T-helper 22 cell (primary cell): ENCODE data around the gene SLC22A2.
"Not testable (repeated sequence)": the region's sequence is repeated elsewhere in the genome, so short reads cannot be mapped to it uniquely, and the experiment has no call there.

Experiments used
- DNase-seq: peaks from one replicate; pipeline ENCODE4 v3.0.0-alpha.2; 2020; ENCODE audit warnings: low read depth

The SLC22A2 gene

GRCh38 chr6:160248538-160248937 is 10.1 kb downstream of the SLC22A2 start:
- no peak for DNase-seq

- no peak for DNase-seq
These were observed 11.2 kb downstream of the SLC22A2 start for GRCh38 chr6:160247457-160247883.

GRCh38 chr6:160240691-160241084 is 17.9 kb downstream of the SLC22A2 start:
- DNase-seq: no peak

DNA sequence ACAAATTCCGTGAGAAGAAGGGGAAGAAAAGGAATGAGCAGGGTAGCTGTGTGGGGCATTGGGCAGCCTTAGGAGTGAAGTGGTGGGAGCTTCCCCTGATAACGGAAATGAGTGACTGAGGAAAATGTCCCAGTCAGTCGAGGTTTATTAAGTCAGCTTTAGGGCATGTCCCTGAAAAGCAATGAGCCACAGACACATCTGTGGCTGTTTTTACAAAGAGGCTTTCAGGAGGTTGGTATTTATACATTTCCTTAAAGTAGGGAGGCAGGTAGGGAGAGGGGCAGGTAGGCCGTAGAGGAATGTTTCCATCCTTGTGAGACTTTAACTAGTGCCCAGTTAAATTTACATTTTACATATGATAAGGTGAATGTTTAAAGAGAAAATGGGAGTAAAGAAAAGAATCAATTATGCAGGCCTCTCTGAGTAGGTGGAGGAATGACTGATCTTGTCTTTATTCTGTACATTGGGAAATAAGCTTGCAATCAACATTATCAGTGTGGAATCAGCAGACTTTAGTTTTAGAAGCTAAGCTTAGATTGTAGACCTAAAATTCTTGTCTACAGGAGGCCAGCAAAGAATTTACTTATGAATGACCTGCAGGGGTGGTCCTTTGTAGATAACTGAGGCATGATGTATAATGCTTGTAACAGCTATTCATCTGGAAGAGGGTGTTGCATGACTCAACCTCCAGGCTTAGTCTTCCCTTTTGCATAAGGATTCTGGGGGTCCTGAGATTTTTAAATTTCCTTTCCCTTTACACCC is 18.5 kb downstream of the SLC22A2 start:
- no peak for DNase-seq

DNA sequence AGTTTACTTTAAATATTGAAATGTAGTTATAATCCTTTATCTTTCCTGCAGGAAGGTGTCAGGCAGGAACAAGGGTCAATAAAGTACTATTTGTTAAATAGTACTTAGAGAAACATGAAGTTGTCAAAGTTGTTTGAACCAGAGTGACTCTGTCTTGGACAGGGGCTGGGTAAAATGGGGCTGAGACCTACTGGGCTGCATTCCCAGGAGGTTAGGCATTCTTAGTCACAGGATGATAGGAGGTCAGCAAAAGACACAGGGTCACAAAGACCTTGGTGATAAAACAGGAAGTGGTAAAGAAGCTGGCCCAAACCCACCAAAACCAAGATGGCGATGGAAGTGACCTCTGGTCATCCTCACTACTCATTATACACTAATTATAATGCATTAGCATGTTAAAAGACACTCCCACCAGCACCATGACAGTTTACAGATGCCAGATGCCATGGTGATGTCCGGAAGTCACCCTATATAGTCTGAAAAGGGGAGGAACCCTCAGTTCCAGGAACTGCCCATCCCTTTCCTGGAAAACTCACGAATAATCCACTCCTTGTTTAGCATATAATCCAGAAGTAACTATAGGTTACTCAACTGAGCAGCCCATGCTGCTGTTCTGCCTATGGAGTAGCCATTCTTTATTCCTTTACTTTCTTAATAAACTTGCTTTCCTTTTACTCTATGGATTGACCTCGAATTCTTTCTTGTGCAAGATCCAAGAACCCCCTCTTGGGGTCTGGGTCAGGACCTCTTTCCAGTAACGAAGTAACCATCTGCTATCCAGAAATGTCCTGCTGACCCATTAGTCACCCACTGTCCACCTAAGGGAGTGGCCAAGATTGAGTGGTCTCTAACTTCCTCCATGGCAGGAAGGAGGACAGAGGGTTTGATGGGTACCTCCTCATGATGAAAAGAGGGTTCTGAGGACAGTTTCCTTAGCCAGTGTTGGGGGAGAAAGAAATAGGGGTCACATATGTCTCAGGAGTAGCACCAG is 19.6 kb downstream of the SLC22A2 start:
- DNase-seq: no peak

DNA sequence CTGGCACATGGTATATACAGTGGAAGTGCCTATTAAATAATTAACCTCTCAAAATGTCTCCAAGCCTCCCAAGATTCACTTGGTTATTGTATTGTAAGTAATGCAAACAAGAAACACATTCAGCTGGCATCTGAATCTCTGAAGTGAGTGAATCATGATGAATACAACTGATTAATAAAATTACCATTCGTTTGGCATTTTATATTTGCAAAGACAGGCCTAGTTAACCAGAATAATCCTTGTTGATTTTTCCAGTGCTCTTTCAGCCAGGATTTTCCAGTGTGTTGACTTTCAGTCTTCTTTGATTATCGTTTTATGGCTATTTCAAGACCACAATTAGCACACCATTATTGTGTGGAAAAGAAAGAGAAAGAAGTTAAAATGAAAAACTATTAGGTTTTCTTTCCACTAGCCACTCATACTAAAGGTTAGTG is 20.3 kb downstream of the SLC22A2 start:
- no peak for DNase-seq

GRCh38 chr6:160237597-160238275 is 20.9 kb downstream of the SLC22A2 start:
- not testable (repeated sequence) for DNase-seq

DNA sequence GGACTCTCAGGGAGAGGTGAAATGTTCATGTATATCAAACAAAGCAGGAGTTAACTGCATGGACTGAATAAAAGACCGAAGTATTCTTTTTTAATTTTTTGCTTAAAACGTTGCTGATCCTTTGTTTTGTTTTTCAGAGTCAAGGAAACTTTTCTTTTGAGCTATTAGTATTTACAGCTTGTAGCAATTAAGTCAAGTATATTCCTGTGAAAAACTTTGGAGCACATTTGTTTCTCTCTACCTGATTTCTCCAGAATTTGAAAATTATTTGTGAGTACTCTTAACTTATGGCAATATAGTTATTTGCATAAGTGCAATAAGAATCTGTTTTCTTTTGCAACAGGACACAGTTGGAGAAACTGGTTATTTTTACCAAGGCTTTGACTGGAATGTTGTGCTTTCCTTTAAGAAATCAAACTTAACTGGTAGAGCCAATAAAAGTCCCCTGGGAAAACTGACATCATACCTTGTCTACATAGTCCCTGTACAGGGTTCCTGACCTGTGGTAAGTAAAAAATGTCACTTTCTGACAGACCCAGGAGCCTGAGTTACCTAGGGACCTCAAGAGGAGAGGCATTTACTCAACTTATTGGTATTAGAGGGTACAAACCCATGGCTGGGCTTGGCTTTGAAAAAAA is 22.3 kb downstream of the SLC22A2 start:
- not testable (repeated sequence) for DNase-seq

GRCh38 chr6:160233950-160234640 is 24.5 kb downstream of the SLC22A2 start:
- DNase-seq: not testable (repeated sequence)

- DNase-seq: no peak
These were observed 30.9 kb downstream of the SLC22A2 start for GRCh38 chr6:160227769-160228161.

GRCh38 chr6:160227038-160227768 is 31.4 kb downstream of the SLC22A2 start:
- no peak for DNase-seq

GRCh38 chr6:160226118-160226591 is 32.5 kb downstream of the SLC22A2 start:
- DNase-seq: no peak

DNA sequence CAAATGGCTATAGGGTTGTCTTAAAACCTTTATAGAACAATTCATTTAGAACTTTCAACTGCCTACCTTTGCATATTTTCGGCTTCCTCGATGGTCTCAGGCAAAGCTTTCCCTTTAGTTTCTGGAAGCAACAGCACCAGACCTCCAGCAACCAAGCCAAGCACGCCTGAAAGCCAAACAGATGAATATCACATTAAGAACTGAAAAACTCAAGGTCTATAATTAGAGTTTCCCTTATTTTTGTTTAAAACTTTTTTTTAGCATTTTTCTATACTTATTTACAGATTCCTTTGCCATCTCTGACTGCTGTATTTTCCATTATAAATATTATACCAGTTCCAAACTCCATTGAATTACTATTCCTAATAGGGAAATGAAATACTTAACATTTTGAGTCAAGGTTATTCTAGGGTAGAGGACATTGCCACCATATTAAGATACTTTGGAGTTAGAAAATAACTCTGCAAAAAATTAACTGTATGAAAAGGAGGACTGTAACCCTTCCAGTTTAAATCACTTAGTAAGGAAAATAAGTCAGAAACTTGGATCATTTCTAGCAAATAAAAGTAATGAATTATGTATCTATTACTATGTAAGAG is 33.9 kb downstream of the SLC22A2 start:
- DNase-seq: no peak

GRCh38 chr6:160222491-160222890 is 36.1 kb downstream of the SLC22A2 start:
- DNase-seq: no peak

DNA sequence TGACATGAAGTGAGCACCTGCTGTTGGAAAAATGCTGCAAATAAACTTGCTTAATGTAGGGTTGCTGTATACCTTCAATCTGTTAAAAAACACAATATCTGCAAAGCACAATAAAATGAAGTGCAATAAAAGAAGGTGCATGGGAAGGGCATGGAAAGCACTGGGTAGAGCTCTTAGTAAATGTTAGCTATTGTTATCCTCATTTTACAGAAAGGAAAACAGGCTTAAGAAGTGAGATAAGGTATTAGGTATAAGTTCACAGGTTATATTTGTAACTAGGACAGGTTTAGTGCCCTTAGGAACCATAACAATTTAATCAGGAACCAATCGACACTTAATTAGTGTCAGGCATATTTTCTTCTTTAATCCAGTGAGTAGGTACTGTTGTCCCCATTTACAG is 36.7 kb downstream of the SLC22A2 start:
- DNase-seq: no peak

- DNase-seq: no peak
These were observed 37.2 kb downstream of the SLC22A2 start for GRCh38 chr6:160221423-160221822.

GRCh38 chr6:160218810-160219209 is 39.8 kb downstream of the SLC22A2 start:
- DNase-seq: no peak

GRCh38 chr6:160217863-160218262 is 40.8 kb downstream of the SLC22A2 start:
- DNase-seq: no peak

- DNase-seq: no peak
These were observed 41.5 kb downstream of the SLC22A2 start for GRCh38 chr6:160217073-160217472.

DNA sequence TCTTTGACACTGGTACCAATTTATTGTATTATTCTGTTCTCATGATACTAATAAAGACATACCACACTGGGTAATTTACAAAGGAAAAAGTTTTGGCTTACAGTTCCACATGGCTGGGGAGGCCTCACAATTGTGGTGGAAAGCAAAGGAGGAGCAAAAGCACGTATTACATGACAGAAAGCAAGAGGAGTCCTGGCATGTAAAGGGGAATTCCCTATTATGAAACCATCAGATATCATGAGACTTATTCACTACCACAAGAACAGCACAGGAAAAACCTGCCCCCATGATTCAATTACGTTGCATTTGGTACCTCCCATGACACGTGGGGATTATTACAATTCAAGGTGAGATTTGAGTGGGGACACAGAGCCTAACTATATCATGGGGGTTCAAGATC is 43.4 kb downstream of the SLC22A2 start:
- no peak for DNase-seq
